Sciatic nerve (tissue), 2 donors: ENCODE measurements around the gene DUSP7. TPM values are rescaled to one million over a fixed set of nuclear protein-coding genes. Genes with fewer than 3 reads are reported as not detected.

Source experiments
- ATAC-seq: fragments of 200-7000 bp; cut with Tn5 transposase; one replicate; pipeline ENCODE4 v1.9.1; 2020; ENCODE audit warnings: mild to moderate bottlenecking, moderate library complexity
- DNase-seq: peaks from one replicate; pipeline ENCODE4 v3.0.0-alpha.2; 2020; ENCODE audit warnings: low spot score
- intact Hi-C: fragments of 100-400 bp; cut with DNase I; formaldehyde crosslinking; loops from one replicate; pipeline ENCODE4 v1.14.2; 2022
- total RNA-seq: library from RNA; stranded (reverse); fragmentation: NEBNext Ultra II Directional; extraction: Animal tissue kit (Norgen Biotek cat#: 25700); gene quantifications from one replicate; pipeline ENCODE4 v1.2.1, GENCODE V29; 2021
- donor health status: DM: no; HTN: no; CAD: no.
- donor health status: DM: no; HTN: no; CAD: no.

The DUSP7 gene, protein sequence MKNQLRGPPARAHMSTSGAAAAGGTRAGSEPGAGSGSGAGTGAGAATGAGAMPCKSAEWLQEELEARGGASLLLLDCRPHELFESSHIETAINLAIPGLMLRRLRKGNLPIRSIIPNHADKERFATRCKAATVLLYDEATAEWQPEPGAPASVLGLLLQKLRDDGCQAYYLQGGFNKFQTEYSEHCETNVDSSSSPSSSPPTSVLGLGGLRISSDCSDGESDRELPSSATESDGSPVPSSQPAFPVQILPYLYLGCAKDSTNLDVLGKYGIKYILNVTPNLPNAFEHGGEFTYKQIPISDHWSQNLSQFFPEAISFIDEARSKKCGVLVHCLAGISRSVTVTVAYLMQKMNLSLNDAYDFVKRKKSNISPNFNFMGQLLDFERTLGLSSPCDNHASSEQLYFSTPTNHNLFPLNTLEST
- 22.1 TPM for total RNA-seq

DNA sequence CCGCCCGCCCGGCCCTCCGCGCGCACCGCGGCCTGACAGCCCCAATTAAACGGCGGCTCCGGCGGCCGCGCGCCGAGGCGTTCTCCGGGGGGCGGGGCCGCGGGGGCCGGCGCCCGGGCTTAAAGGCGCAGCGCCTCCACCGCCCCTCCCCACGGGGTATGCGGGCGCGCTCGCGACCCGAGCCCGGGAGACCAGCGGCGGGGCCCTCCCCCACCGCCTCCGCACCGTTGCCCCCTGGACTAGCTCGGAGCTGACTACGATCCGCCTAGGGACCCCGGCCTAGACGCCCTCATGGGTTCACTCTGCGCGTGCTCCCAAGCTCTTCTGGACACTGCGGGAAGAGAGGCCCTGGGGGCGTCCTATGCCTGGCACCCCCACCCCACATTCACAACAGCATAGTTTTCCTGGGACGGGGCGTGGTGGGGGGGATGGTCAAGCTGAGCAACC, at the start of gene DUSP7:
Gene DUSP7, minus strand, starts transcription at position 51 of the 447 bp plus-strand sequence. CDS start 205 bp downstream, outside the sequence.
- ATAC-seq: peak; percentile 55
- intact Hi-C loops: no loop called here

DNA sequence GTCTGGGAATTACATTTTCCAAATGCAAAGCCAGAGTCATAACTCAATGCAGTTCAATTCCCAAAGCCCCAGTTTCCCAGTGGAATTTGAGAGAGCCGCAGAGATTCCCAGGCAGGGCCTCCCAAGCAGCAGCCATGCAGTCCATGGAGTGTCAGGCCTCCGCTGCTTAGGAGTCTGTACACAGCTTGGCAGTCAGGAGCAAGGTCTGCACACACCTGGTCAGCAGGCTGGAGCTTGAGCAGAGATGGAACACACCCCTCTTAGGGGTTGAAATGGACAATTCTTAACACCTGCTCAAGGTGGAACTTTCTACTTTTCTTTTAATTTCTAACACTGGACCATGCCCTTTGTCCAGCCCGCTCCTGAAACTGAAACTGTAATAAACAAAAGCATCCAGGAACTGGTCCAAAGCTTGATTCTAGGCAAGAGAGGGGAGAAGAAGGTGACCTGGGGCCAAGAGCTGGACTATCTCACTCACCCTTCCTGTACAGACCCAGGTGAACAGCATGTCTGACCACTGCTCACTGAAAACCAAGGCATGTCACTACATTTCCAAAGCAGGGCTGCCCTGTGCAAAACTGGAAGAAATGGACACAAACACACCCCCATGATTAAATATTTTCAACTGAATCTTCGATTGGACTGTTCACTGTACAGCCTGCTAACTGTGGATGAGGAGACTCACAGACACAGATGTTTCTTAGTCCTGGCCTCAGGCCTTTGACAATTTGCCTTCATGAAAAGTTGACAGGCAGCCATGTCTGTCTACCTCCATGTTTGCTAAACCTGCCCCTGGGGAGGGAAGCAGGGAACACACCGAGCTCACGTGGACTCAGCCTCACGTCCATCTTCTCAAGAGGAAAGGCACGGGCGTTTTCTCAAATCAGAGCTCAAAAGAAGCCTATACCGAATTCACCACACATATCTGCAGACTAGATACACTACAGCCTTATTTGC, 48.6 kb upstream of the DUSP7 start:
- intact Hi-C loops: no loop called here
- DNase-seq (no peak), ATAC-seq (no peak)

More for the DNA sequence above, at the start of gene DUSP7:
- DNase-seq: peak; percentile 86

DNA sequence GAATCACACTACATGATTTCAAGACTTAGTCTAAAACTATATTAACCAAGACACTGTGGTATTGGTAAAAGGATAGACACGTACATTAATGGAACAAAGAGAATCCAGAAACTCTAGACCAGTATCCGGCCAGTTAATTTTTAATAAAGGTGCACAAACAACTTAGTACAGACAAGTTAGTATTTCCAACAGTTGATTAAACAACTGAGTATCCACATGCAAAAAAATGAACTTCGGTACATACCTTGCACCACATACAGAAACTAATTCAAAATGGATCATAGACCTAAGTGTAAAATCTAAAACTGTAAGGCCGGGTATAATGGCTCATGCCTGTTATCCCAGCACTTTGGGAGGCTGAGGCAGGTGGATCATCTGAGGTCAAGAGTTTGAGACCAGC, 46.6 kb upstream of the DUSP7 start:
- no peak for DNase-seq
- no peak for ATAC-seq
- intact Hi-C loops: no loop called here

DNA sequence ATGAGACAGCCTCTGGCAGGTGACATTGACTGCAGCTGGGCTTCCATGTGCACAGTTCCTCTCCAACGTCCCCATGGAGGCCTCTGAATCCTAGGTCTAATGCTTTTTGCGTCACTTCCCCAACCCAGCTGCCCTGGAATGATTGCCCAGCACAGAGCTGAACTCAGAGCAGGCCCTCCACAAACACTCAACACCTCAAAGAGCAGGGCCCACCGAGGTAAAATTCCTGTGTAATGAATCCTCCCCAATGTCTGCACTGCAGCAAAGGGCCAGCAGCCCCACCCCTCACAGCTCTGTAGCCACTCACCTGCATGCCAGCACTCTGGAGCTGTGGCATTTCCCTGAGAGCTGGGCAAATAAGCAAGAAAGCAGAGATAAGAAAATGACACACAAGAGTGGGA, 42.6 kb upstream of the DUSP7 start:
- DNase-seq: no peak

DNA sequence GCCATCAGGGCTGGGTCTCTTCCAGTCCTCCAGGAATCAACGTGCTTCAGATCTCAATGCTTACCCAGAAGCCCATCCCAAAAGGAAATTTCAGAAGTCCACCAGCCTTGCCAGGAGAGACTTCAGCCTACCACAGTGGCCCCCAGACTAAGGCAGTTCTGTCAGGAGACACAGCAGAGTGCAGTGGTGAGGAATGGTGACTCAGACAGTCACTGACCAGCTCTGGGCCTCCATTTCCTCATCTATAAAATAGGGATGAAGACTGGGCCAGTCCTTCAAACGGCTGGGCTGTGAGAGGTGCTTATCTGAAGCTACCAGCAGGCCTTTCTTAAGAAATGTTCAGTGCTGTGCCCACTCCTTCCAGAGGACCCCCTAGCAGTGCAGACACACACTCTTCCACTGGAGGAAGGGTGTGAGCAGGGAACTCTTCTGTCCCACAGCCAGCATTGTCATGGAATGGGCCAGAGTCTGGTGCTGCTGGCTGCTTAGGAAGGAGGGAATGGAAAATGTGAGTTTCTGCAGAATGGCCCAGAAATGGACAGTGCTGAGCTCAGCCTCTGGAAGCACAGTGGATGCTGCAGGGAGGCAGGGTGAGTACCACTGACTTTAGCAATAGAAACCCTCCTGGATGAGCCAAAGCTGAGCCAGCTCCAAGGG, 41.6 kb upstream of the DUSP7 start:
- ATAC-seq: peak; percentile 16
- DNase-seq: no peak

More for the DNA sequence above, 42.6 kb upstream of the DUSP7 start:
- no peak for ATAC-seq
- intact Hi-C loops: no loop called here

DNA sequence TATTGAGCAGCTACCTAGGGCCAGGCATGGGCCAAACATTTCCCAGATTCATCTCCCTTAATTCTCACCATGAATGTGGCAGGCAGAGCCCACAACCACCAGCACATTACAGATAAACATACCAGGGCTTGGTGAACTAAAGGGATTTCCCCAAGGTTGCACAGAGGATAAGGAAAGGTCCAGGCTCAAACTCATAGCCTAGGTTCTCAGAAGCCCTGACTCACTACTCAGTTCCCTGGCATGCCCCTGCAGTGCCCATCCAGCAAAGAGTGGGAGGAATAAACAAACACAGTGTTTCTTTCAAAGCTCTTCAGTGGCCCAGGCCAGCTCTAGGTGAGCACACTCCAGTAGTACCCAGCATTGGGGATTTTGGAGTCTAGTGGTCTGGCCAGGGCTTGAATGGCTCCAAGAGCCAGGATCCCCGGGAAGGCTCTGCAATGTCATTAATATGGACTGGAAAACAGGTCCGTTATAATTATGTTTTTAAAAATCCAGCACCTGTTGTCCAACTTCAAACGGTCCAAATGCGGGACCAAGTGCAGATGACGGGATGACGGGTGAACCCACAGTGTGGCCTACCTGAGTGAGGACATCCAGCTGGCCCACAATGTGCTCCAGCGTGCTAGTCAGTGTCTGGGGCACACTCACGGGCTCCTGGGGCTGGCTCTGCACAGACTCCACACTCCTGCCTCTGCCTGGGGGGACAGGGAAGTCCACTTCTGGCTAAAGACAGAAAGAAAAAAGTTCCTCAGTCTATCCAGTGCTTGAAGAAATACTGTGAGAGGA, 39.8 kb upstream of the DUSP7 start:
- DNase-seq: no peak
- intact Hi-C loops: no loop called here
- no peak for ATAC-seq

More for the DNA sequence above, 41.6 kb upstream of the DUSP7 start:
- intact Hi-C loops: no loop called here

DNA sequence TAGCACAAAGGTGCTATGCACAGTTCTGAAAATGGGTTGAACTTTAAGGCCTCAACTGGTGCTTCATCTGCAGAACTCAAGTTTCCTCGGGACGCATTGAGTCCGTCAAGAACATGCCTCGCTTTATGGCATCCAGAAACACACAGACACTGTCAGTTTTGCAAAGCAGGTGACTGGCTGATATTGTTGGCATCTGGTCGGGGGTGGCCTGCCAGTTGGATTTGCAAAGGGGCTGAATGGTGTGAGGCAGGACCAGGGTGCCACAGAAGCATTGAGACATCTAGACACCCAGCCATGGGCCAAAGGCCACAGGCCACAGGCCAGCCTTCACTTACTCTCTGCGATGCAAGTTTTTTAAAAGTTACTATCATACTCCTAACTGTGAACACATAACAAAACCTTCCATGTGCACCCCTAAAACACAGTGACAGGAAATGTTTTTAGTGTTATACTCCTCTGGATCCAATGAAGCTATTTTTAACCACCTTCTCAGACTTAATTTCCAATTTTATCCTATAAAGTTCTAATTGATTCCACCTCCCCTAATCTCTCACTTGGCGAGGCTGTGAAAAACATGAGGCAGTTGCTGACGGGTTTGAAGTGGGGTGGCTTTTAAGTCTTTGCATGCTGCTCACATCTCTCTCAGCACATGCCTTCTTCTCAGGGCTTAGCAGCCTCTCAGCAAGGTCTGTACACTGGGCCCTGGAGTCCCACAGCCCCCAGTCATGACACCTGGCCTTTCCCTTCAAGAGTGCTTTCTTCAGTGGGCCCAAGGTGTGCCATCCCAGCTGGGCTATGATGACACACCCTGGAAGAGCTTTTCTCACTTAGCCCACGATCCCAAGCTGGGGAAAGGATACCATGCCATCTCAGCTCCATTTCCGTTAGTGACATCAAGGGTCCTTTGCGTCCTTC, 38.5 kb upstream of the DUSP7 start:
- intact Hi-C loops: no loop called here
- no peak for ATAC-seq
- no peak for DNase-seq

DNA sequence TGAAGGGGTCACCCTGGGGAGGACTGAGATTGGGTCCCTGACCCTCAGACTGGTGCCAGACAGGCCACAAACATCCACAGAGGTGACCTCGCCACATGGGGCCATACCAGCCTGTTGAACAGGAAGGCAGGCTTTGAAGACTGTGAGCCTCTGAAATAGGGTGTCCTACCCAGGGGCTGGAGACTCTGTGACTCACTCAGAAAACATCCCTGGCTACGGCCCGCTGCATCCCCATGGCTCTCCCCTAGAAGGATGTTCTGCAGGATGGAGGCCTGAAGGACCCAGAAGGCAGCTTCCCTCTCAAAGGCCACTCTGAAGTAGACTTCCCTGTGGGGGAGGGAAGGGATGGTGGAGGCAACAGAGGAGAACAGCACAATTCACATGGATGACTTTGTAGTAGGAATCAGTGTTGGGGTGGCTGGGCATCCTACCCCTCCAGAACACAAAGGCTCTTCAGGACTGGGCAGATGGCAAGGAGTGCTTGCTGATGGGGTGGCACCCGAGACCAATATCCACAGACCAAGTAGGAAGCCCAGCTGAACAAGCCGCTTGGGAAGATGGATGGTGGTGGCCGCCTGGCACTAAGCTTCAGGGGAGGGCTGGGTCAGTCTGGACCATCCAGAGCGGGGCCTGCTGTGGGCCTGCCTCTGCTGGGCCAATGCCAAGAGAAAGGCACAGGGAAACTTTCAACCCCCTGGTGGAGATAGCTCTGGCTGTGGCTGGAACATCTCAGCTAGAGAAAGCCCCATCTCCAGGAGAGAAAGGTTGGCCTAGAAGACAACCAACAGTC, 37.6 kb upstream of the DUSP7 start:
- intact Hi-C loops: no loop called here
- DNase-seq (no peak), ATAC-seq (no peak)

DNA sequence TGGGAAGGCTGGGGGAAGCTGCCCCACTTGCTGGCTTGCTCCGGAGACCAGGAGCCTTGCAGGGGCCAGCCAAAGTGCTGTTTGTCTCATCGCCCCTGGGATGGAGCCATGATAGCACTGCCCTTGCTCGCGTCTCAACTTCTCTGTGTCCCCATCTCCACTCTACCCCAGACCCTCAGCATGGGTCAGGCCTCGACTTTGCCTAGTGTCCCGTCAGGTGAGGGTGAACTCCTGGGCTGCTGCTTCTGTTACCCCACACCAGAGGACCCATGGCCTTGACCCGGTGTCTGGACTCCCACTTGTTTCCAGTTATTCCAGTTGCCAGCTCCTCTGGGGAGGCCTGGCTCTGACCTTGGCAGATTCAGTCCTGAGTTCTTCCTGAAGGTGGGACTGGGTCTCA, 36.5 kb upstream of the DUSP7 start:
- DNase-seq: no peak
- intact Hi-C loops: no loop called here

DNA sequence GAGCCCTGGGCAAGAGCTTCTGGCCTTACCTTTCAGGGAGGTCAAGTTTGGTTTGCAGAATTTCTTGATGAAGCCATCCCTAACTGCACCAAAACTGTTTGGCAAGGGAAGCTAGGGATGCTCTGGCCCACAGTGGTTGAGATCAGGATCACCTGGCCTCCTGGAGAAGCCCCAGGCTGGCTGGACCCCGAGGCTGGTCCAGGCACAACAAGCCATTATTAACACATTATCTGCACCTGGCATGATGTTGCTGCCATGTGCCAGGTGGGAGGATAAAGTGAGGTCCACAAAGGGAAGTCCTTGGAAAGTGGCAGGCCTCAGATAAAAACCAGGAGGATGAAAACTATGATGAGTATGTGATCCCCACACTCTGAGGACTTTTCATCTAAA, 35.9 kb upstream of the DUSP7 start:
- intact Hi-C loops: no loop called here
- DNase-seq (no peak), ATAC-seq (no peak)

More for the DNA sequence above, 36.5 kb upstream of the DUSP7 start:
- ATAC-seq: no peak

DNA sequence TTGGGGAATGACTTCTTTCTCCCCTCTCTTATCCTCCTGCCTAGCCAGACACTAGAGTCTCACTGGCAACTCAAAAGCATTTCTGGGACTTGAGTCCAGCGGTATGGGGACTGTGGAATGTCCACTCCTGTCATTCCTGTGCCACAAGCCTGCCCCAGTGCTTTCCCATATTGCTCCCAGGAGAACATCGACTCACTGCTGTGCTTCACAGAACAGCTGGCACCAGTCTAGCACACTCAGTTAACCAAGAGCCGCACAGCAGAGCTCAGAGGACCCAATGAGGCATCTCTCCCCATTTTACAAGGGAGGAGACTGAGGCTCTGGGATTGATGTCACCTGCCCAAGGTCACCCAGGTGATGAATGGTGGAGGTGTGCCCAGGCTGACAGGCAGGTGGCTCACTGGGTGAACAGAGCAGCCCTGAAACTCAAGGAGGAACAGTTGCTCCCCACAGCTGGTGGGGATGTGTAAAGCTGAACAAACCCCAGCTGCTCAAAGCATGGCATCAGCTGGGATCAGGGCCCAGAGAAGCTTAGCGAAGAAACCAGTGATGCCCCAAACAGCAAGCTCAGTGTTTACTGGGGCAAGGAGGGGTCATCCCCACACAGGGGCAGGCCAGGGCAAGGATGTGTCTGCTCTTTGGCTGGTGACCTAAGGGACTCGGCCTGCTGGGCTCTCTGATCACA, 35.4 kb upstream of the DUSP7 start:
- ATAC-seq: no peak

DNA sequence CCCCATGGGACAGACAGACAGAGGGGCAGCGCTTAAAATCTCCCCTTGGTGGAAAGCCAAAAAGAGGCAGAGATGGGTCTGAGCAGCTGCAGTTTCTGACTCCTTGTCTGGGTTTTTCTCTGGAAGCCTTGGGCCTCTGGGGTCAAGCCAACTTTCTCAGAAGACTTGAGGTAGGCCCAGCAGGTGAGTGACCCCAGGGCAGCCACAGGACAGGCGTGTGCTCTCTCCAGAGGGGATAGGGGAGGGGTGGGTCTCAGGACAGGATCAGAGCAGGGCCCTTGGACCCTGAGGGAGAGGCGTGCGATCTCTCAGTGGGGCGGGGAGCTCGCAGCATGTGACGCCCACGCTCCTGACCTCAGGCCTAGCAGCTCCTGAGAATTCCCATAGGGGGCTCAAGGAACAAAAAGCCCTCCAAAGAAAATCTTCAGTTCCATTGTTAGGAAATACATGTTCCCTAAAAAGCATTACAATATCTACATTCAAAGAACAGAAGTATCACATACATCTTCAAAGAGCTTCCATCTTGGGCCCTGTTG, 34.6 kb upstream of the DUSP7 start:
- peak; percentile 46 for ATAC-seq
- no peak for DNase-seq
- intact Hi-C loops: no loop called here

More for the DNA sequence above, 35.4 kb upstream of the DUSP7 start:
- DNase-seq: no peak
- intact Hi-C loops: no loop called here

DNA sequence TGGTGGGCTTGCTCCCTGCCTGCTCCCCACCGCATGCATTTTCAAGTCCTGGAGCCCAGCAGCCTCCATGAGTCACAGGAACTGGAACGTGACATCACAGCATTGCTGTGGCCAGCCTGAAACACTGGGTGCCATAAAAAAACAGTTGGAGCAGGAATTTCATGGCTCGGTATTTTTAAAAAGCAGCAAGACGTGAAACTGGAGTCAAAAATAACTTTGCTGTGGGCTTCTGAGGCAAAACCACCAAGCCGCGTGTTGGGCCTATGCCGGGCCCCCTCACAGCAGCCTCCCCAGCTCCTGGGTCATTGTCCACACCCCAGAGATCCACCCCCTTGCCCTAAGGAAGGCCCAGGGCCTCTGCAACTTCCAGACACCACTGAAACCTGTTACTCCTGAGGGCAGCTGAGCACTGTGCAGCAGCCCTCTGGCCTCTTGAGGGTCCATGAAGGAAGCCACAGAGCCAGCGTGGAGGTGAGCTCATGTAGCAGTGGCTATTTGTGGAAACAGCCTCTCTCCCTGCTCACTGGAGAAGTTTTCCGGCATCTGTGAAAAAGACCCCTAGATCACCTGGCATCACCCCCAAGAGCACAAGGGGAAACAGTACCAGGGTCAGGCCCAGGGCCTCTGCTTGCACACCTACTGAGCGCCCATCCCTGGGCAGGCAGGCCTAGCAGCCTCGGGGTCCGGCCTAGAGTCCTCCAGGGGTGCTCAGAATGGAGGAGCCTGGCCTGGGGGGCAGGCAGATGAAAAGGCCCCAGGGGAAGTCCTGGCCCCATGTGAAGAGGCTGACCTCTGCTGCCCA, 34.0 kb upstream of the DUSP7 start:
- ATAC-seq (peak; percentile 73), DNase-seq (no peak)
- intact Hi-C loops: no loop called here

DNA sequence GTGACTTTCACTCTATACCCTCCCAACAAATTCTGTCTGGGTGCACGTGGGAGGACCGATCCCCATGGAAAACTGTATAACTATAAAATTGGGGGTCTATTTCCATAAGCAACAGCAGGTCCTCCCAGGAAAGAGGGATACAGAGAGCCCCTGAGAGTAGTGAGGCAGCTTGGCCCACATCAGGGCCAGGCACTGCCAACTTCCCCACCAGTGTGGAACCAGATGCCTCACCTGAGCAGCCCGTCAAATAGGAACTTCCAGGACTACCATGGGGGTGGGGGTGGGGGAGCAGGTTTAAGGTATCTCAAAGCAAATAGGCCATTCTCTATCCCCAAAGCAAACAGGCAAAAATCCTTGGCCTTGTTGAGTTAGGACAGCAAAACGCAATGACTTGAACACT, 33.3 kb upstream of the DUSP7 start:
- DNase-seq (no peak), ATAC-seq (no peak)
- intact Hi-C loops: no loop called here
